CD14-positive monocyte (primary cell): ENCODE results near the gene TECPR1. TPM values are rescaled to one million over a fixed set of nuclear protein-coding genes. Genes with fewer than 3 reads are reported as not detected.

ENCODE experiments used
- DNase-seq, 3 donors: peaks; one replicate each; pipeline ENCODE4 v3.0.0-alpha.2; 2011 to 2022
- H2AFZ ChIP-seq: 2 replicates; pipeline ENCODE4 v1.6.0; 2012; ENCODE audit warnings: mild to moderate bottlenecking, low read depth, low read length, inconsistent platforms; ENCODE audit not compliant: insufficient read depth, poor library complexity, severe bottlenecking
- H3K27ac ChIP-seq, 2 donors: 1 replicate in 1 of 2; 2 replicates in 1 of 2; pipeline ENCODE4 v1.5.1; 2012 to 2013; ENCODE audit warnings: low read length in 2 of 2, control low read depth in 1 of 2, inconsistent platforms in 1 of 2, low read depth in 1 of 2, mild to moderate bottlenecking in 1 of 2
- H3K27me3 ChIP-seq, 2 donors: one replicate each; pipeline versions ENCODE4 v1.6.0 to v1.6.1; 2011 to 2013; ENCODE audit warnings: low read length in 2 of 2; ENCODE audit not compliant: control insufficient read depth in 2 of 2, insufficient read depth in 2 of 2
- H3K36me3 ChIP-seq, 2 donors: replicated peaks in 1 of 2; 1 replicate in 1 of 2; 2 replicates in 1 of 2; pipeline versions ENCODE4 v1.5.1 to v1.6.1; 2012 to 2013; ENCODE audit warnings: low read length in 2 of 2, control low read depth in 1 of 2, inconsistent platforms in 1 of 2, mild to moderate bottlenecking in 1 of 2; ENCODE audit not compliant: insufficient read depth in 2 of 2, control insufficient read depth in 1 of 2
- H3K4me1 ChIP-seq, 2 donors: 1 replicate in 1 of 2; 2 replicates in 1 of 2; pipeline versions ENCODE4 v1.5.1 to v1.6.1; 2012 to 2013; ENCODE audit warnings: low read length in 2 of 2, control low read depth in 1 of 2, inconsistent platforms in 1 of 2, mild to moderate bottlenecking in 1 of 2, moderate library complexity in 1 of 2; ENCODE audit not compliant: insufficient read depth in 2 of 2, control insufficient read depth in 1 of 2
- H3K4me2 ChIP-seq: replicated peaks from 2 replicates; pipeline ENCODE3; 2012; ENCODE audit warnings: low read length, moderate library complexity, mild to moderate bottlenecking; ENCODE audit not compliant: poor library complexity, severe bottlenecking; ENCODE audit errors: extremely low read depth
- H3K4me3 ChIP-seq, 3 experiments: fragments of 200-600 bp in 1 of 3; sonication (generic) in 1 of 3; replicated peaks in 1 of 3; 1 replicate in 2 of 3; 2 replicates in 1 of 3; pipeline ENCODE4 v1.5.1; 2011 to 2013; ENCODE audit warnings: low read length in 3 of 3, mild to moderate bottlenecking in 3 of 3, control low read depth in 2 of 3, low read depth in 2 of 3, inconsistent platforms in 1 of 3, moderate library complexity in 1 of 3
- H3K79me2 ChIP-seq: 2 replicates; pipeline ENCODE4 v1.6.0; 2012; ENCODE audit warnings: mild to moderate bottlenecking, control low read depth, inconsistent platforms, low read length, moderate library complexity; ENCODE audit not compliant: insufficient read depth
- H3K9ac ChIP-seq: 2 replicates; pipeline ENCODE4 v1.6.0; 2017; ENCODE audit warnings: low read length, mild to moderate bottlenecking; ENCODE audit not compliant: insufficient read depth, poor library complexity, severe bottlenecking
- H3K9me3 ChIP-seq, 2 donors: replicated peaks in 1 of 2; 1 replicate in 1 of 2; 2 replicates in 1 of 2; pipeline versions ENCODE4 v1.5.1 to v1.6.1; 2012 to 2013; ENCODE audit warnings: low read length in 2 of 2, control low read depth in 1 of 2; ENCODE audit not compliant: control insufficient read depth in 1 of 2, insufficient read depth in 1 of 2
- H4K20me1 ChIP-seq: 2 replicates; pipeline ENCODE4 v1.6.0; 2012; ENCODE audit warnings: mild to moderate bottlenecking, low read length, control low read depth, moderate library complexity; ENCODE audit not compliant: insufficient read depth
- H3K27ac Mint-ChIP-seq, 7 donors: one replicate each; pipeline ENCODE4 v1.8.0; 2020; ENCODE audit warnings: mild to moderate bottlenecking in 7 of 7, mixed read lengths in 7 of 7, moderate library complexity in 6 of 7, inconsistent platforms in 2 of 7
- H3K27me3 Mint-ChIP-seq, 3 donors: one replicate each; pipeline ENCODE4 v1.8.0; 2021 to 2022; ENCODE audit warnings: low read depth in 3 of 3, mild to moderate bottlenecking in 3 of 3, mixed read lengths in 3 of 3, moderate library complexity in 3 of 3, inconsistent platforms in 1 of 3
- H3K36me3 Mint-ChIP-seq, 2 donors: one replicate each; pipeline ENCODE4 v1.8.0; 2020; ENCODE audit warnings: mixed read lengths in 2 of 2, inconsistent platforms in 1 of 2, mild to moderate bottlenecking in 1 of 2
- H3K4me1 Mint-ChIP-seq: one replicate; pipeline ENCODE4 v1.8.0; 2020; ENCODE audit warnings: mild to moderate bottlenecking, mixed read lengths
- H3K4me3 Mint-ChIP-seq, 2 donors: one replicate each; pipeline ENCODE4 v1.8.0; 2020; ENCODE audit warnings: mild to moderate bottlenecking in 2 of 2, mixed read lengths in 2 of 2, moderate library complexity in 1 of 2
- H3K9me3 Mint-ChIP-seq, 7 donors: one replicate each; pipeline ENCODE4 v1.8.0; 2020 to 2022; ENCODE audit warnings: mixed read lengths in 7 of 7, mild to moderate bottlenecking in 6 of 7, moderate library complexity in 6 of 7, inconsistent platforms in 2 of 7
- CTCF ChIP-seq: fragments of 200-600 bp; IDR thresholded peaks from one replicate; pipeline ENCODE4 v1.8.0; 2022; ENCODE audit warnings: antibody characterized with exemption, mild to moderate bottlenecking
- WGBS: methylation state at CpG from one replicate; pipeline ENCODE4 v1.1.5; 2013; ENCODE audit warnings: missing lambda C conversion rate; ENCODE audit not compliant: insufficient coverage; 5-methylcytosine and 5-hydroxymethylcytosine counted together
- intact Hi-C, 2 donors: fragments of 100-400 bp; cut with micrococcal nuclease; formaldehyde crosslinking; loops; one replicate each; pipeline versions ENCODE4 v1.15.0 to v1.15.1; 2023
- polyA plus RNA-seq, 3 donors: library from polyadenylated mRNA; depleted of rRNA in 1 of 3; unstranded in 2 of 3; stranded (reverse) in 1 of 3; fragments of 300-500 nt in 2 of 3; fragments of >200 nt in 1 of 3; fragmentation: Illumina TruSeq in 2 of 3; gene quantifications; 1 replicate in 2 of 3; 2 replicates in 1 of 3; pipeline ENCODE4 v1.2.3, GENCODE V29; 2012 to 2021

Gene TECPR1
- polyA plus RNA-seq, 3 donors, result 5.7 to 20.0 (median 10.2) TPM

- Histone ChIP-seq H3K9me3 (peaks cover 9 to 14% of the 10 kb centered on the region in 2 donors), H2AFZ (no peak overlapping the region), H3K79me2 (no peaks in the 10 kb centered on the region), H3K36me3 (peaks cover 7 to 34% of the 10 kb centered on the region in 2 donors), H4K20me1 (peaks cover 3% of the 10 kb centered on the region), H3K4me2 (peak overlapping the region; percentile 22), H3K27ac (peak overlapping the region in 1 of 2 donors; percentile 57), H3K27me3 (peaks cover 0 to 4% of the 10 kb centered on the region in 2 donors), H3K9ac (no peak overlapping the region), H3K4me1 (peaks cover 18 to 30% of the 10 kb centered on the region in 2 donors), H3K4me3 (peak overlapping the region in 1 of 3 experiments; percentile 39)
- no peak for DNase-seq
- no CpG with 5 or more reads among the region's 1 CpG for WGBS
- Mint-ChIP-seq H3K4me1 (peaks cover 37% of the 10 kb centered on the region), H3K36me3 (peaks cover 46 to 50% of the 10 kb centered on the region in 2 donors), H3K9me3 (peaks cover 6 to 19% (median 15%) of the 10 kb centered on the region in 7 donors), H3K4me3 (peak overlapping the region in 1 of 2 donors; percentile 49), H3K27me3 (peaks cover 3 to 13% (median 8%) of the 10 kb centered on the region in 3 donors), H3K27ac (peak overlapping the region in 6 of 7 donors; percentile 15 to 73 (median 57))
- intact Hi-C loops, result no loop called here
- TF ChIP-seq CTCF, result no peak
Observed at GRCh38 chr7:98187138-98187502, 64.9 kb downstream of the TECPR1 start.

- peak; percentile 19 to 62 (median 47) for DNase-seq
- no peak overlapping the region for H3K9ac ChIP-seq
- H3K4me3 Mint-ChIP-seq, result peak overlapping the region in 1 of 2 donors; percentile 49
- peaks cover 1 to 28% of the 10 kb centered on the region in 2 donors for H3K36me3 ChIP-seq
- peaks cover 18 to 30% of the 10 kb centered on the region in 2 donors for H3K4me1 ChIP-seq
- H3K9me3 ChIP-seq, result peaks cover 9 to 14% of the 10 kb centered on the region in 2 donors
- H2AFZ ChIP-seq, result no peak overlapping the region
- no peak for TF ChIP-seq CTCF
- no peaks in the 10 kb centered on the region for H3K79me2 ChIP-seq
- peak overlapping the region in 1 of 2 donors; percentile 57 for H3K27ac ChIP-seq
- peak overlapping the region in 1 of 3 experiments; percentile 39 for H3K4me3 ChIP-seq
- H3K27ac Mint-ChIP-seq, result peak overlapping the region; percentile 15 to 73 (median 66)
- H4K20me1 ChIP-seq, result peaks cover 3% of the 10 kb centered on the region
- H3K27me3 Mint-ChIP-seq, result peaks cover 5 to 13% (median 8%) of the 10 kb centered on the region in 3 donors
- peaks cover 0 to 4% of the 10 kb centered on the region in 2 donors for H3K27me3 ChIP-seq
- H3K4me1 Mint-ChIP-seq, result peaks cover 37% of the 10 kb centered on the region
- 100% methylated on average over 1 of the region's 9 CpGs for WGBS
- intact Hi-C loops, result no loop called here
- peaks cover 6 to 19% (median 17%) of the 10 kb centered on the region in 7 donors for H3K9me3 Mint-ChIP-seq
- peak overlapping the region; percentile 22 for H3K4me2 ChIP-seq
- H3K36me3 Mint-ChIP-seq, result peaks cover 46 to 48% of the 10 kb centered on the region in 2 donors
Observed at GRCh38 chr7:98186452-98187137, 65.4 kb downstream of the TECPR1 start.
